ENCODE data around the gene TMEM44. TPM values are rescaled to one million over a fixed set of nuclear protein-coding genes. Genes with fewer than 3 reads are reported as not detected.

The TMEM44 gene
- total and polyA plus RNA-seq, 2 of the 4 experiments (the other 2 are of a cell fraction): 9.7 to 24.2 TPM

GRCh38 chr3:194604837-194605236 lies 28.4 kb downstream of the TMEM44 start:
- no peak overlapping the region for H4K91ac ChIP-seq (ENCODE audit: insufficient read depth, low read depth, low read length)
- peaks cover 2% of the 10 kb centered on the region; the same call in 1 of the 2 replicates for H3K9me1 ChIP-seq (ENCODE audit: insufficient read depth, low read length)
- dilution Hi-C loops (cut with HindIII; ENCODE audit: low sequenced_read_pairs, unreplicated experiment): no loop called here
- H2BK20ac ChIP-seq (ENCODE audit: low read depth, low read length): no peak overlapping the region
- no peak overlapping the region for H2BK120ac ChIP-seq (ENCODE audit: low read depth, low read length)
- H3K4me1 ChIP-seq (ENCODE audit: control insufficient read depth, insufficient read depth, low read length): peaks cover 5% of the 10 kb centered on the region; the same call in 1 of the 2 replicates
- WGBS, 2 experiments (ENCODE audit: extremely low coverage in 2 of 2, insufficient read length in 1 of 2): no CpG with 5 or more reads among the region's 2 CpGs
- intact Hi-C loops (cut with micrococcal nuclease): no loop called here
- no peak overlapping the region for H3K9ac ChIP-seq (ENCODE audit: low read depth, low read length)
- H3K4ac ChIP-seq (ENCODE audit: low read depth, low read length): no peak overlapping the region
- CTCF ChIA-PET: interaction anchor here (0.6 to 1.6 kb wide), 4 partner anchors 10 to 1725 kb away, joined by 3 to 4 read pairs (median 3); no protein-coding TSS in a partner anchor
- H2BK15ac ChIP-seq (ENCODE audit: low read depth, low read length): no peak overlapping the region
- no peak overlapping the region for H2AK9ac ChIP-seq (replicated peaks; ENCODE audit: low read depth, low read length, poor library complexity)
- no peak overlapping the region for H2AK5ac ChIP-seq (ENCODE audit: low read depth, low read length)
- H3K23ac ChIP-seq (ENCODE audit: low read depth, low read length): no peak overlapping the region
- ATAC-seq (ENCODE audit: low read depth) (peak; percentile 46), DNase-seq (no peak)
- no peak overlapping the region for H3K27ac ChIP-seq (ENCODE audit: insufficient read depth, low read length)
- H4K8ac ChIP-seq (ENCODE audit: low read depth in 2 of 2, low read length in 2 of 2): no peak overlapping the region
- POLR2A ChIA-PET (ENCODE audit: unreplicated experiment): no interaction called here
- no peak overlapping the region for H3K18ac ChIP-seq (ENCODE audit: low read depth, low read length)
- peaks cover 10% of the 10 kb centered on the region for H3K36me3 ChIP-seq (ENCODE audit: control insufficient read depth, insufficient read depth, low read length)
- no peaks in the 10 kb centered on the region for H4K20me1 ChIP-seq (ENCODE audit: insufficient read depth, low read length)
- H3K56ac ChIP-seq (ENCODE audit: extremely low read depth, insufficient read depth, low read length): no peak overlapping the region
- no peak overlapping the region for H4K5ac ChIP-seq (ENCODE audit: low read depth, low read length)
- no TSS peak for BruUV-seq (replicated peaks)
- in situ Hi-C loops (cut with MboI; ENCODE audit: low sequenced_read_pairs): loop anchor here (10.0 kb wide), 1 partner anchor 270 kb away; no protein-coding TSS in a partner anchor
- H3K4me3 ChIP-seq (ENCODE audit: insufficient read depth, low read depth, low read length): no peak overlapping the region
- no peak overlapping the region for H3K4me2 ChIP-seq (ENCODE audit: low read depth, low read length)
- TF ChIP-seq MAFK (IDR thresholded peaks at IDR 0.05; ENCODE audit: low read depth, low read length) (no peak), ELK1 (IDR thresholded peaks at IDR 0.05; ENCODE audit: borderline replicate concordance, low read depth, low read length) (no peak), SMC3 (IDR thresholded peaks at IDR 0.05; ENCODE audit: low read depth, low read length) (peak; percentile 23; the same call in 1 of the 2 replicates)
- TF ChIP-seq, protein P1, sequence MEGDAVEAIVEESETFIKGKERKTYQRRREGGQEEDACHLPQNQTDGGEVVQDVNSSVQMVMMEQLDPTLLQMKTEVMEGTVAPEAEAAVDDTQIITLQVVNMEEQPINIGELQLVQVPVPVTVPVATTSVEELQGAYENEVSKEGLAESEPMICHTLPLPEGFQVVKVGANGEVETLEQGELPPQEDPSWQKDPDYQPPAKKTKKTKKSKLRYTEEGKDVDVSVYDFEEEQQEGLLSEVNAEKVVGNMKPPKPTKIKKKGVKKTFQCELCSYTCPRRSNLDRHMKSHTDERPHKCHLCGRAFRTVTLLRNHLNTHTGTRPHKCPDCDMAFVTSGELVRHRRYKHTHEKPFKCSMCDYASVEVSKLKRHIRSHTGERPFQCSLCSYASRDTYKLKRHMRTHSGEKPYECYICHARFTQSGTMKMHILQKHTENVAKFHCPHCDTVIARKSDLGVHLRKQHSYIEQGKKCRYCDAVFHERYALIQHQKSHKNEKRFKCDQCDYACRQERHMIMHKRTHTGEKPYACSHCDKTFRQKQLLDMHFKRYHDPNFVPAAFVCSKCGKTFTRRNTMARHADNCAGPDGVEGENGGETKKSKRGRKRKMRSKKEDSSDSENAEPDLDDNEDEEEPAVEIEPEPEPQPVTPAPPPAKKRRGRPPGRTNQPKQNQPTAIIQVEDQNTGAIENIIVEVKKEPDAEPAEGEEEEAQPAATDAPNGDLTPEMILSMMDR (conservative IDR thresholded peaks at IDR 0.05; ENCODE audit: low read depth, low read length): peak; percentile 47
- no peaks in the 10 kb centered on the region for H3K27me3 ChIP-seq (ENCODE audit: control insufficient read depth, insufficient read depth, low read length)
- no peaks in the 10 kb centered on the region; a peak in 1 of 4 replicates for H3K79me1 ChIP-seq (ENCODE audit: low read depth in 1 of 2, low read length in 2 of 2)
- no peak overlapping the region for H3K14ac ChIP-seq (replicated peaks; ENCODE audit: low read depth, low read length)
- no peaks in the 10 kb centered on the region for H3K9me3 ChIP-seq (ENCODE audit: control insufficient read depth, insufficient read depth, low read length)
- no peak overlapping the region for H2AFZ ChIP-seq (replicated peaks; ENCODE audit: low read length, poor library complexity)
- no peak overlapping the region for H2BK5ac ChIP-seq (ENCODE audit: low read depth, low read length, poor library complexity, severe bottlenecking)
